Endothelial cell of umbilical vein (primary cell): Measurements from ENCODE around the gene SAE1. TPM values are rescaled to one million over a fixed set of nuclear protein-coding genes. Genes with fewer than 3 reads are reported as not detected.

Experiments
- BruUV-seq: library from RNA; stranded (reverse); fragments of 400-500 nt; replicated peaks from 2 replicates; lab custom pipeline; 2021; lab: Mats Ljungman, UMichigan
- CTCF ChIA-PET: fragments of 300-600, 350-600 bp; sonication (Branson Sonifier 250); formaldehyde crosslinking; loops from one replicate; lab custom pipeline; 2021; ENCODE audit warnings: antibody characterized with exemption, inconsistent platforms; lab: Charles Lee
- POLR2A ChIA-PET: fragments of 300-600, 350-600 bp; sonication (Branson Sonifier 250); formaldehyde crosslinking; loops from one replicate; lab custom pipeline; 2021; ENCODE audit warnings: antibody characterized with exemption, inconsistent platforms; lab: Charles Lee
- DNase-seq: peaks from one replicate; pipeline ENCODE4 v3.0.0-alpha.2; 2011; ENCODE audit warnings: low read depth, low spot score
- FAIRE-seq: peaks from 2 replicates; lab custom pipeline; 2011; peaks lifted over from hg19 to GRCh38; lab: Jason Lieb, UNC
- H2AFZ ChIP-seq: 2 replicates; pipeline ENCODE4 v1.6.0; 2012; ENCODE audit warnings: low read depth, low read length, control low read depth, inconsistent platforms
- H3K27ac ChIP-seq: 2 replicates; pipeline ENCODE4 v1.5.1; 2011; ENCODE audit warnings: low read depth, mild to moderate bottlenecking, control low read depth, low read length, moderate library complexity; ENCODE audit not compliant: insufficient read depth
- H3K27me3 ChIP-seq, 2 experiments: 2 replicates each; pipeline versions ENCODE4 v1.6.0 to v1.6.1; 2011; ENCODE audit warnings: low read length in 2 of 2, mixed read lengths in 1 of 2; ENCODE audit not compliant: control insufficient read depth in 2 of 2, insufficient read depth in 2 of 2
- H3K36me3 ChIP-seq, 2 experiments: 2 replicates in 1 of 2; 3 replicates in 1 of 2; pipeline ENCODE4 v1.5.1; 2011; ENCODE audit warnings: low read length in 2 of 2, mild to moderate bottlenecking in 1 of 2, moderate library complexity in 1 of 2; ENCODE audit not compliant: control insufficient read depth in 2 of 2, insufficient read depth in 2 of 2; ENCODE audit errors: extremely low read depth in 1 of 2
- H3K4me1 ChIP-seq: 3 replicates; pipeline ENCODE4 v1.5.1; 2011; ENCODE audit warnings: mild to moderate bottlenecking, low read length; ENCODE audit not compliant: control insufficient read depth, insufficient read depth; ENCODE audit errors: extremely low read depth
- H3K4me2 ChIP-seq: 2 replicates; pipeline ENCODE4 v1.6.1; 2011; ENCODE audit warnings: low read length, control low read depth, mixed read lengths; ENCODE audit not compliant: insufficient read depth
- H3K4me3 ChIP-seq, 3 experiments: fragments of 200-600 bp in 1 of 3; sonication (generic), shearing (Covaris generic) in 1 of 3; replicated peaks in 1 of 3; 2 replicates each; pipeline ENCODE4 v1.5.1; 2011 to 2016; ENCODE audit warnings: control low read depth in 3 of 3, low read length in 3 of 3, mild to moderate bottlenecking in 2 of 3, inconsistent platforms in 1 of 3, low read depth in 1 of 3, moderate library complexity in 1 of 3; ENCODE audit not compliant: insufficient read depth in 1 of 3
- H3K79me2 ChIP-seq: 2 replicates; pipeline ENCODE4 v1.6.0; 2012; ENCODE audit warnings: low read length, inconsistent platforms; ENCODE audit not compliant: control insufficient read depth, insufficient read depth
- H3K9ac ChIP-seq: replicated peaks from 2 replicates; pipeline ENCODE3; 2011; ENCODE audit warnings: low read length, control low read depth; ENCODE audit not compliant: insufficient read depth; ENCODE audit errors: extremely low read depth
- H3K9me1 ChIP-seq: replicated peaks from 3 replicates; pipeline ENCODE4 v1.6.0; 2011; ENCODE audit warnings: mild to moderate bottlenecking, low read length; ENCODE audit not compliant: control insufficient read depth, insufficient read depth; ENCODE audit errors: extremely low read depth
- H3K9me3 ChIP-seq: replicated peaks from 2 replicates; pipeline ENCODE4 v1.5.1; 2012; ENCODE audit warnings: low read length, inconsistent platforms; ENCODE audit not compliant: control insufficient read depth, insufficient read depth
- H4K20me1 ChIP-seq: replicated peaks from 2 replicates; pipeline ENCODE3; 2011; ENCODE audit warnings: mild to moderate bottlenecking, low read length; ENCODE audit not compliant: control insufficient read depth, insufficient read depth; ENCODE audit errors: extremely low read depth
- CTCF ChIP-seq, 2 donors: IDR thresholded peaks; 1 replicate in 1 of 2; 2 replicates in 1 of 2; pipeline ENCODE4 v1.5.1; 2011; ENCODE audit warnings: low read length in 2 of 2, mild to moderate bottlenecking in 2 of 2, moderate library complexity in 2 of 2, control low read depth in 1 of 2, inconsistent platforms in 1 of 2, low read depth in 1 of 2; ENCODE audit not compliant: insufficient read depth in 1 of 2; ENCODE audit errors: extremely low read depth in 1 of 2
- EZH2 ChIP-seq: IDR thresholded peaks from 2 replicates; pipeline ENCODE4 v1.6.1; 2012; ENCODE audit warnings: borderline replicate concordance, low read depth, mild to moderate bottlenecking, moderate library complexity, low read length, inconsistent platforms; ENCODE audit not compliant: severe bottlenecking
- FOS ChIP-seq: IDR thresholded peaks from 2 replicates; pipeline ENCODE4 v1.6.1; 2011; ENCODE audit warnings: mild to moderate bottlenecking, low read length, moderate library complexity, borderline replicate concordance; ENCODE audit not compliant: insufficient read depth
- GATA2 ChIP-seq: IDR thresholded peaks from 2 replicates; pipeline ENCODE4 v1.7.0; 2011; ENCODE audit warnings: low read depth, mild to moderate bottlenecking, moderate library complexity, mixed read lengths, low read length; ENCODE audit not compliant: insufficient read length, insufficient read depth
- MAX ChIP-seq: IDR thresholded peaks from 2 replicates; pipeline ENCODE4 v1.6.1; 2011; ENCODE audit not compliant: insufficient read depth, insufficient read length
- MYC ChIP-seq: IDR thresholded peaks from one replicate; pipeline ENCODE4 v1.6.1; 2011; ENCODE audit warnings: mild to moderate bottlenecking, low read depth, low read length
- POLR2A ChIP-seq: IDR thresholded peaks from 2 replicates; pipeline ENCODE4 v1.6.1; 2012; ENCODE audit warnings: low read depth, mild to moderate bottlenecking, control low read depth, low read length
- POLR2AphosphoS5 ChIP-seq: IDR thresholded peaks from 2 replicates; pipeline ENCODE4 v1.6.1; 2012; ENCODE audit warnings: low read depth, mild to moderate bottlenecking, control low read depth, low read length, moderate library complexity; ENCODE audit not compliant: insufficient read depth
- dilution Hi-C: fragments of 300-500 bp; cut with MboI; formaldehyde crosslinking; loops from one replicate; pipeline ENCODE4 v1.15.0; 2019; ENCODE audit warnings: low sequenced_read_pairs; ENCODE audit not compliant: extremely low pct_ligation_motif_present
- intact Hi-C: fragments of 100-400 bp; cut with micrococcal nuclease; formaldehyde crosslinking; loops from one replicate; pipeline ENCODE4 v1.10.0; 2022
- polyA plus RNA-seq, 4 experiments: library from polyadenylated mRNA; depleted of rRNA in 3 of 4; stranded (reverse) in 3 of 4; unstranded in 1 of 4; fragments of >200 nt; gene quantifications; 2 replicates each; pipeline versions ENCODE4 v1.2.1 to v1.2.3, GENCODE V29; 2011 to 2012; ENCODE audit warnings: missing spikeins in 1 of 4
- total RNA-seq: library from RNA; stranded (reverse); gene quantifications from 2 replicates; pipeline ENCODE4 v1.2.3, GENCODE V29; 2021

The SAE1 gene
- total and polyA plus RNA-seq, 2 donors (not counting 3 experiments of a cell fraction or from before 2014, with no cell fraction given), result 165 to 219 TPM

- no peaks in the 10 kb centered on the region for H3K27me3 ChIP-seq
- POLR2A ChIA-PET, result interaction anchor here (0.5 to 2.2 kb wide), 22 partner anchors 8 to 219 kb away, joined by 3 to 31 read pairs (median 4); partner anchors contain the start of genes CCDC9 and ZC3H4
- peak overlapping the region; percentile 18 for H2AFZ ChIP-seq
- H3K36me3 ChIP-seq, result peaks cover 0 to 15% of the 10 kb centered on the region in 2 experiments
- CTCF ChIA-PET, result interaction anchor here (0.6 to 5.3 kb wide), 12 partner anchors 9 to 80 kb away, joined by 3 to 74 read pairs (median 4); no protein-coding TSS in a partner anchor
- peaks cover 9% of the 10 kb centered on the region for H3K79me2 ChIP-seq
- dilution Hi-C loops, result no loop called here
- DNase-seq (peak; percentile 84), FAIRE-seq (peak; percentile 90)
- no TSS peak for BruUV-seq
- no peaks in the 10 kb centered on the region for H4K20me1 ChIP-seq
- peak overlapping the region; percentile 67 for H3K9ac ChIP-seq
- no peak overlapping the region for H3K4me2 ChIP-seq
- TF ChIP-seq FOS (peak; percentile 70), POLR2AphosphoS5 (peak; percentile 100), CTCF (IDR thresholded peaks at IDR 0.05; ENCODE audit: extremely low read depth in 1 of 2, insufficient read depth in 1 of 2, low read depth in 1 of 2, low read length in 2 of 2) (peak in 1 of 2 donors; percentile 6), MAX (no peak), GATA2 (no peak), EZH2 (no peak), MYC (no peak), POLR2A (peak; percentile 100)
- peaks cover 22% of the 10 kb centered on the region for H3K4me1 ChIP-seq
- intact Hi-C loops, result loop anchor here (1.0 to 2.0 kb wide), 4 partner anchors 16 to 49 kb away; partner anchors contain the start of gene CCDC9
- no peaks in the 10 kb centered on the region for H3K9me3 ChIP-seq
- H3K27ac ChIP-seq, result peak overlapping the region; percentile 61
- peak overlapping the region in 1 of 3 experiments; percentile 31 for H3K4me3 ChIP-seq
- H3K9me1 ChIP-seq, result no peaks in the 10 kb centered on the region
Observed at GRCh38 chr19:47225746-47226425, 95.3 kb downstream of the SAE1 start.
